GM23248 (cell line): ENCODE measurements around the gene RIC8B.

ENCODE experiments used
- EZH2 ChIP-seq: fragments of 200-600 bp; sonication (generic); IDR thresholded peaks from 2 replicates; pipeline ENCODE4 v1.6.1; 2018; ENCODE audit warnings: antibody characterized with exemption, mild to moderate bottlenecking; ENCODE audit not compliant: insufficient read depth, poor library complexity, severe bottlenecking
- EZH2phosphoT487 ChIP-seq: fragments of 200-600 bp; sonication (generic); IDR thresholded peaks from 2 replicates; pipeline ENCODE4 v1.6.1; 2018; ENCODE audit warnings: antibody characterized with exemption, moderate library complexity, mild to moderate bottlenecking, low read depth; ENCODE audit not compliant: insufficient read depth

- no peak for TF ChIP-seq EZH2
- TF ChIP-seq EZH2phosphoT487 = no peak
Observed at GRCh38 chr12:106867651-106868050, 93.2 kb downstream of the RIC8B start.
